HepG2 (cell line): ENCODE results near the gene OVOL3. TPM values are rescaled to one million over a fixed set of nuclear protein-coding genes. Genes with fewer than 3 reads are reported as not detected.

Experiments
- CC2D1A ChIP-seq: sonication (generic); formaldehyde crosslinking; IDR thresholded peaks from 2 replicates; pipeline ENCODE4 v1.8.1; 2023; ENCODE audit warnings: mild to moderate bottlenecking, missing genetic modification reagents
- DZIP1 ChIP-seq: sonication (generic); formaldehyde crosslinking; IDR thresholded peaks from 2 replicates; pipeline ENCODE4 v1.5.0; 2020; ENCODE audit warnings: mild to moderate bottlenecking, missing genetic modification reagents
- ETV6 ChIP-seq: sonication (generic); formaldehyde crosslinking; conservative IDR thresholded peaks from 2 replicates; pipeline ENCODE4 v1.4.0; 2020; ENCODE audit warnings: missing genetic modification reagents
- HHEX ChIP-seq: IDR thresholded peaks from 2 replicates; pipeline ENCODE4 v1.6.1; 2016; ENCODE audit warnings: control low read depth
- HOXA3 ChIP-seq: sonication (generic); formaldehyde crosslinking; IDR thresholded peaks from 2 replicates; pipeline ENCODE4 v1.5.0; 2020; ENCODE audit warnings: missing genetic modification reagents
- KDM3A ChIP-seq: IDR thresholded peaks from 2 replicates; pipeline ENCODE4 v1.6.1; 2018; ENCODE audit warnings: low read depth, missing compliant biosample characterization
- PBX3 ChIP-seq: sonication (generic); formaldehyde crosslinking; IDR thresholded peaks from 2 replicates; pipeline ENCODE4 v1.8.1; 2023; ENCODE audit warnings: missing genetic modification reagents, inconsistent platforms, borderline replicate concordance
- PHF21A ChIP-seq: sonication (generic); formaldehyde crosslinking; IDR thresholded peaks from 2 replicates; pipeline ENCODE4 v1.5.0; 2020; ENCODE audit warnings: mild to moderate bottlenecking, missing genetic modification reagents
- PLRG1 ChIP-seq: fragments of 450-650 bp; conservative IDR thresholded peaks from 2 replicates; pipeline ENCODE4 v1.6.1; 2016
- SOX6 ChIP-seq, 2 experiments: fragments of 450-650 bp in 1 of 2; sonication (generic) in 1 of 2; formaldehyde crosslinking in 1 of 2; IDR thresholded peaks; 2 replicates each; pipeline versions ENCODE4 v1.4.0 to v1.6.1; 2017 to 2020; ENCODE audit warnings: antibody characterized with exemption in 1 of 2, mild to moderate bottlenecking in 1 of 2, missing genetic modification reagents in 1 of 2
- TRAFD1 ChIP-seq: sonication (generic); formaldehyde crosslinking; IDR thresholded peaks from 2 replicates; pipeline ENCODE4 v1.5.1; 2020; ENCODE audit warnings: missing genetic modification reagents, mild to moderate bottlenecking, borderline replicate concordance
- USF2 ChIP-seq, 2 experiments: sonication (generic) in 1 of 2; formaldehyde crosslinking in 1 of 2; IDR thresholded peaks; 2 replicates each; pipeline versions ENCODE4 v1.5.1 to v1.6.1; 2011 to 2020; ENCODE audit warnings: borderline replicate concordance in 1 of 2, low read depth in 1 of 2, low read length in 1 of 2, mild to moderate bottlenecking in 1 of 2, missing genetic modification reagents in 1 of 2, moderate library complexity in 1 of 2
- ZNF136 ChIP-seq: sonication (generic); formaldehyde crosslinking; IDR thresholded peaks from 2 replicates; pipeline ENCODE4 v1.8.1; 2022; ENCODE audit warnings: low read depth, mild to moderate bottlenecking, moderate library complexity, missing genetic modification reagents
- ZNF282 ChIP-seq: fragments of 450-650 bp; IDR thresholded peaks from 2 replicates; pipeline ENCODE4 v1.6.1; 2018; ENCODE audit not compliant: partially characterized antibody
- ZNF605 ChIP-seq: sonication (generic); formaldehyde crosslinking; IDR thresholded peaks from 2 replicates; pipeline ENCODE4 v1.8.0; 2022; ENCODE audit warnings: mild to moderate bottlenecking, missing genetic modification reagents
- ZNF678 ChIP-seq: sonication (generic); formaldehyde crosslinking; IDR thresholded peaks from 2 replicates; pipeline ENCODE4 v1.4.0; 2020; ENCODE audit warnings: mild to moderate bottlenecking, missing genetic modification reagents
- ZSCAN22 ChIP-seq: sonication (generic); formaldehyde crosslinking; IDR thresholded peaks from 2 replicates; pipeline ENCODE4 v1.4.0; 2020; ENCODE audit warnings: mild to moderate bottlenecking, missing genetic modification reagents
- ZZZ3 ChIP-seq: sonication (generic); formaldehyde crosslinking; IDR thresholded peaks from 2 replicates; pipeline ENCODE4 v1.4.0; 2020; ENCODE audit warnings: missing genetic modification reagents, mild to moderate bottlenecking, borderline replicate concordance
- polyA plus RNA-seq, 8 experiments: library from polyadenylated mRNA; depleted of rRNA in 3 of 8; stranded (reverse) in 7 of 8; unstranded in 1 of 8; fragments of >200 nt; fragmentation: Illumina TruSeq in 4 of 8; extraction: Trizol in 4 of 8; gene quantifications; 2 replicates each; pipeline versions ENCODE4 v1.2.1 to v1.2.3, GENCODE V29; 2011 to 2016; ENCODE audit warnings: low read depth in 4 of 8, missing spikeins in 1 of 8, mixed read lengths in 1 of 8; ENCODE audit not compliant: insufficient read depth in 1 of 8
- total RNA-seq, 5 experiments: library from RNA; depleted of rRNA; stranded (reverse); fragments of >200 nt; fragmentation: Illumina TruSeq; extraction: Trizol; gene quantifications; 2 replicates each; pipeline ENCODE4 v1.2.3, GENCODE V29; 2016; ENCODE audit warnings: low read depth in 1 of 5
- TF ChIP-seq, protein P1 (sequence below): sonication (generic); formaldehyde crosslinking; IDR thresholded peaks from 2 replicates; pipeline ENCODE4 v1.5.0; 2020; ENCODE audit warnings: missing genetic modification reagents

Gene OVOL3
- total and polyA plus RNA-seq, 2 of the 13 experiments (the other 11 are each of a cell fraction or from before 2014, with no cell fraction given) = not detected

GRCh38 chr19:36139473-36140303, 28.7 kb downstream of the OVOL3 start, which contains the start of gene CAPNS1 (continued):
- no peak for TF ChIP-seq PBX3 (CRISPR knock-in tag)
- TF ChIP-seq, protein P1, sequence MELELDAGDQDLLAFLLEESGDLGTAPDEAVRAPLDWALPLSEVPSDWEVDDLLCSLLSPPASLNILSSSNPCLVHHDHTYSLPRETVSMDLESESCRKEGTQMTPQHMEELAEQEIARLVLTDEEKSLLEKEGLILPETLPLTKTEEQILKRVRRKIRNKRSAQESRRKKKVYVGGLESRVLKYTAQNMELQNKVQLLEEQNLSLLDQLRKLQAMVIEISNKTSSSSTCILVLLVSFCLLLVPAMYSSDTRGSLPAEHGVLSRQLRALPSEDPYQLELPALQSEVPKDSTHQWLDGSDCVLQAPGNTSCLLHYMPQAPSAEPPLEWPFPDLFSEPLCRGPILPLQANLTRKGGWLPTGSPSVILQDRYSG (CRISPR knock-in tag) = 0 out of 2 replicates have a peak, but pooled peaks have one; percentile 58
- no peak for TF ChIP-seq TRAFD1 (CRISPR knock-in tag)
- no peak for TF ChIP-seq ZNF282
- TF ChIP-seq DZIP1 = peak; percentile 20; the same call in 1 of the 2 replicates
- no peak for TF ChIP-seq PLRG1
- TF ChIP-seq ZZZ3 (CRISPR knock-in tag) = 0 out of 2 replicates have a peak, but pooled peaks have one; percentile 43
- TF ChIP-seq USF2 (IDR thresholded peaks at IDR 0.05; ENCODE audit: low read depth, low read length) = no peak
- TF ChIP-seq USF2 (CRISPR knock-in tag; IDR thresholded peaks at IDR 0.05; ENCODE audit: borderline replicate concordance) = no peak
- TF ChIP-seq ZNF605 (CRISPR knock-in tag) = peak; percentile 67
- TF ChIP-seq SOX6 (IDR thresholded peaks at IDR 0.05) = no peak
- peak; percentile 70 for TF ChIP-seq SOX6 (CRISPR knock-in tag; IDR thresholded peaks at IDR 0.05)
- no peak for TF ChIP-seq ZNF678 (CRISPR knock-in tag)
- TF ChIP-seq ETV6 (CRISPR knock-in tag) = no peak
- TF ChIP-seq HHEX = no peak
- TF ChIP-seq KDM3A (CRISPR knock-in tag) = no peak
- TF ChIP-seq CC2D1A (CRISPR knock-in tag) = no peak
- no peak for TF ChIP-seq ZSCAN22 (CRISPR knock-in tag)
- peak; percentile 80 for TF ChIP-seq HOXA3 (CRISPR knock-in tag)
- TF ChIP-seq PHF21A = no peak
- TF ChIP-seq ZNF136 = no peak; the same call in 1 of the 2 replicates
